PC-9 (cell line): ENCODE data around the gene ASIP.

Experiments used
- CTCF ChIP-seq: fragments of 200-600 bp; sonication (generic); conservative IDR thresholded peaks from 2 replicates; pipeline ENCODE4 v1.6.1; 2017; ENCODE audit warnings: mixed run types, antibody characterized with exemption, mild to moderate bottlenecking, moderate library complexity
- EZH2 ChIP-seq: fragments of 200-600 bp; sonication (generic); IDR thresholded peaks from 2 replicates; pipeline ENCODE4 v1.8.0; 2017; ENCODE audit warnings: antibody characterized with exemption, low read depth

GRCh38 chr20:34268851-34269636 lies 27.8 kb downstream of the ASIP start:
- TF ChIP-seq CTCF = no peak
- no peak for TF ChIP-seq EZH2
